ENCODE measurements around the gene CHRND.

DNA sequence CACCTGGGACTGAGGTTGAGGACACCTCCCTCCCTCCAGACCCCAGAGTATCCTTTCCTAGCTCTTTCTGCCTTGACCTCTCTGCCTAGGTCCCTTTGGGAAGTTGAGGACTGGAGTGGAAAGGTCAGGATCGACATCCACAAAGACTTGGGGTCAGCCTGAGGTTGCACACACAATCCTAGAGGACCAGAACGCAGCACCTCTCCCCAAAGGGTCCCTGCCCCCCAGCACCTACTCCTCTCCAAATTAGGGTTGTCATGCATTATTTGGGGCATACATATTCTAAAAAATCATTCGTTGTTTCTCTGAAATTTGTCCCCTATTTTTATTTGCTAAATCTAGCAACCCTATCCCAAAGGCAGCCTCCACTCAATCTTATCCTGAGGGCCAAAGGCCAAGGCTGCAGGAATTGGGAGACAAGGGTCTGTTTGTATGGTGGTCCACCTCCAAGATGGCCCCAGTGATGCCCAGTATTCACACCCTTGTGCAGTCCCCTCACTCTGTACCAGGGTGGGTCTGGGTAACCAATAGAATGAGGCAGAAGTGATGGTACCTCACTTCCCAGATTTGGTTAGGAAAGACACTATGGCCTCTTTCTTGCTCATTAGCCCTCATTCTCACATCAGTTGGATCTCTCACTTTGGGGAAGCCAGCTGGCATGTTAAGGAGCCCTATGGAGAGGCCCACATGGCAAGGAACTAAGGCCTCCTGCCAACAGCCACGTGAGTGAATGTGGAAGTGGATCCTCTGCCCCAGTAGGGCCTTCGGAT is 10.0 kb downstream of the CHRND start:
- TF ChIP-seq, protein P1, sequence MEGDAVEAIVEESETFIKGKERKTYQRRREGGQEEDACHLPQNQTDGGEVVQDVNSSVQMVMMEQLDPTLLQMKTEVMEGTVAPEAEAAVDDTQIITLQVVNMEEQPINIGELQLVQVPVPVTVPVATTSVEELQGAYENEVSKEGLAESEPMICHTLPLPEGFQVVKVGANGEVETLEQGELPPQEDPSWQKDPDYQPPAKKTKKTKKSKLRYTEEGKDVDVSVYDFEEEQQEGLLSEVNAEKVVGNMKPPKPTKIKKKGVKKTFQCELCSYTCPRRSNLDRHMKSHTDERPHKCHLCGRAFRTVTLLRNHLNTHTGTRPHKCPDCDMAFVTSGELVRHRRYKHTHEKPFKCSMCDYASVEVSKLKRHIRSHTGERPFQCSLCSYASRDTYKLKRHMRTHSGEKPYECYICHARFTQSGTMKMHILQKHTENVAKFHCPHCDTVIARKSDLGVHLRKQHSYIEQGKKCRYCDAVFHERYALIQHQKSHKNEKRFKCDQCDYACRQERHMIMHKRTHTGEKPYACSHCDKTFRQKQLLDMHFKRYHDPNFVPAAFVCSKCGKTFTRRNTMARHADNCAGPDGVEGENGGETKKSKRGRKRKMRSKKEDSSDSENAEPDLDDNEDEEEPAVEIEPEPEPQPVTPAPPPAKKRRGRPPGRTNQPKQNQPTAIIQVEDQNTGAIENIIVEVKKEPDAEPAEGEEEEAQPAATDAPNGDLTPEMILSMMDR (IDR thresholded peaks at IDR 0.05; ENCODE audit: poor library complexity, severe bottlenecking): no peak
- TF ChIP-seq MXI1 (conservative IDR thresholded peaks at IDR 0.05; ENCODE audit: poor library complexity, severe bottlenecking) (no peak), EP300 (conservative IDR thresholded peaks at IDR 0.05; ENCODE audit: poor library complexity, severe bottlenecking) (no peak), EZH2 (IDR thresholded peaks at IDR 0.05; ENCODE audit: borderline replicate concordance, insufficient read depth, low read length, poor library complexity, severe bottlenecking) (no peak)

Measured in neural cell (in vitro differentiated cells).